ENCODE data around the gene POLN. TPM values are rescaled to one million over a fixed set of nuclear protein-coding genes. Genes with fewer than 3 reads are reported as not detected.
A peak's percentile ranks its signal among the peaks of the same experiment; 100 is the strongest.

POLN gene
- total and polyA plus RNA-seq, 2 of the 4 experiments (the other 2 are of a cell fraction) = 0.63 to 0.72 TPM

DNA sequence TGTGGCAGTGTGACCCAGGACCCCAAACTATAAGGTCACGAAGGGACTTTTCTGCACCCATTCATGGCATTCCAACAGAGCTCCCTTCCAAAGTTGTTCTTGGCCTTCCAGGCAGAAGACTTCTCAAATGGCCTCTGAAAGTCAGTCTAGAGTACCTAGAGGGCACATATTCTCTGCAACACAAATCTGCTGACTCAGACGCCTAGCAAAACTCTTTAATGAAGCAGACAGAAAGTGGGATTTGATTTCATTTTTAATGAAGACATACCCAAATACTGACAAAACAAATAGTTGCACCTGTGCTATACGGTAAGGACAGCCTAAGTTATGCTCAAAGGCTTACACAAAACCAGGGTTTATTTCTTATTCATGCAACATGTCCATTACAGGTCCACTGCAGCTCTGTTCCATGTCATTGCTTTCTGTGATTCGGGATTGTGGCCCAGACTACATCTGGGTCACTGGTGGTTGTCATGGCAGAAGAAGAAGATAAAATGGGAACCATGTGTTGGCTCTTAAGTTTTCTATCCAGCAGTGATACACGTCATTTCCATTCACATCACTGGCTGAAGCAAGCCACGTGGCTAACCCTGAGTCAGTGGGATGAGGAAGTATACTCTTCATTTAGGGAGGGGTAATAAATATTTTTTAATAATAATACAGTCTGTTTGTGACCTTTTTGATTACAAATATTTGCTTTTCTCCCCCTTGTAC lies 125.1 kb downstream of the POLN start:
- CTCF ChIA-PET = no interaction called here
- Histone ChIP-seq H3K14ac (replicated peaks; ENCODE audit: low read depth, low read length) (no peak overlapping the region), H4K91ac (ENCODE audit: insufficient read depth, low read depth, low read length) (no peak overlapping the region), H3K9ac (ENCODE audit: low read depth, low read length) (no peak overlapping the region), H2AFZ (replicated peaks; ENCODE audit: low read length, poor library complexity) (peak overlapping the region; percentile 63), H3K18ac (ENCODE audit: low read depth, low read length) (no peak overlapping the region), H3K79me1 (ENCODE audit: low read depth in 1 of 2, low read length in 2 of 2) (no peaks in the 10 kb centered on the region), H3K9me3 (ENCODE audit: control insufficient read depth, insufficient read depth, low read length) (no peaks in the 10 kb centered on the region), H3K4ac (ENCODE audit: low read depth, low read length) (no peak overlapping the region), H3K36me3 (ENCODE audit: control insufficient read depth, insufficient read depth, low read length) (no peaks in the 10 kb centered on the region), H4K5ac (ENCODE audit: low read depth, low read length) (no peak overlapping the region), H3K27me3 (ENCODE audit: control insufficient read depth, insufficient read depth, low read length) (peaks cover 7% of the 10 kb centered on the region; the same call in 1 of the 2 replicates), H3K4me1 (ENCODE audit: control insufficient read depth, insufficient read depth, low read length) (no peaks in the 10 kb centered on the region), H2BK15ac (ENCODE audit: low read depth, low read length) (no peak overlapping the region), H2AK5ac (ENCODE audit: low read depth, low read length) (no peak overlapping the region), H2BK20ac (ENCODE audit: low read depth, low read length) (no peak overlapping the region), H4K8ac (ENCODE audit: low read depth in 2 of 2, low read length in 2 of 2) (no peak overlapping the region), H3K27ac (ENCODE audit: insufficient read depth, low read length) (no peak overlapping the region), H2AK9ac (replicated peaks; ENCODE audit: low read depth, low read length, poor library complexity) (no peak overlapping the region), H2BK120ac (ENCODE audit: low read depth, low read length) (no peak overlapping the region), H2BK5ac (ENCODE audit: low read depth, low read length, poor library complexity, severe bottlenecking) (no peak overlapping the region), H3K23ac (ENCODE audit: low read depth, low read length) (no peak overlapping the region), H3K4me3 (ENCODE audit: insufficient read depth, low read depth, low read length) (no peak overlapping the region), H3K9me1 (ENCODE audit: insufficient read depth, low read length) (no peaks in the 10 kb centered on the region), H3K56ac (ENCODE audit: extremely low read depth, insufficient read depth, low read length) (no peak overlapping the region), H3K4me2 (ENCODE audit: low read depth, low read length) (no peak overlapping the region), H4K20me1 (ENCODE audit: insufficient read depth, low read length) (no peaks in the 10 kb centered on the region)
- intact Hi-C loops (cut with micrococcal nuclease) = no loop called here
- DNase-seq = no peak
- POLR2A ChIA-PET (ENCODE audit: unreplicated experiment) = no interaction called here
- 100% methylated on average over 1 of the region's 6 CpGs; no CpG with 5 or more reads in 1 of the 2 experiments for WGBS, 2 experiments (ENCODE audit: extremely low coverage in 2 of 2, insufficient read length in 1 of 2)
- dilution Hi-C loops (cut with HindIII; ENCODE audit: low sequenced_read_pairs, unreplicated experiment) = no loop called here
- no TSS peak for BruUV-seq (replicated peaks)
- in situ Hi-C loops (cut with MboI; ENCODE audit: low sequenced_read_pairs) = no loop called here
- ATAC-seq (ENCODE audit: low read depth) = no peak
- TF ChIP-seq MAFK (IDR thresholded peaks at IDR 0.05; ENCODE audit: low read depth, low read length) (peak; percentile 89), SMC3 (IDR thresholded peaks at IDR 0.05; ENCODE audit: low read depth, low read length) (no peak)

Measured in IMR-90 (cell line).